HG02870 (cell line): ENCODE measurements around the gene GPD2.
A peak's percentile ranks its signal among the peaks of the same experiment; 100 is the strongest.

Source experiments
- ATAC-seq: cut with Tn5 transposase; IDR thresholded peaks from one replicate; pipeline ENCODE4 v1.9.1; 2021; ENCODE audit warnings: mild to moderate bottlenecking, moderate library complexity; ENCODE audit not compliant: unreplicated experiment

GPD2 gene

GRCh38 chr2:156435396-156435717 is 822 bp upstream of the GPD2 start:
- no peak for ATAC-seq

GRCh38 chr2:156436497-156437085 is 412 bp downstream of the GPD2 start:
- peak; percentile 60 for ATAC-seq

DNA sequence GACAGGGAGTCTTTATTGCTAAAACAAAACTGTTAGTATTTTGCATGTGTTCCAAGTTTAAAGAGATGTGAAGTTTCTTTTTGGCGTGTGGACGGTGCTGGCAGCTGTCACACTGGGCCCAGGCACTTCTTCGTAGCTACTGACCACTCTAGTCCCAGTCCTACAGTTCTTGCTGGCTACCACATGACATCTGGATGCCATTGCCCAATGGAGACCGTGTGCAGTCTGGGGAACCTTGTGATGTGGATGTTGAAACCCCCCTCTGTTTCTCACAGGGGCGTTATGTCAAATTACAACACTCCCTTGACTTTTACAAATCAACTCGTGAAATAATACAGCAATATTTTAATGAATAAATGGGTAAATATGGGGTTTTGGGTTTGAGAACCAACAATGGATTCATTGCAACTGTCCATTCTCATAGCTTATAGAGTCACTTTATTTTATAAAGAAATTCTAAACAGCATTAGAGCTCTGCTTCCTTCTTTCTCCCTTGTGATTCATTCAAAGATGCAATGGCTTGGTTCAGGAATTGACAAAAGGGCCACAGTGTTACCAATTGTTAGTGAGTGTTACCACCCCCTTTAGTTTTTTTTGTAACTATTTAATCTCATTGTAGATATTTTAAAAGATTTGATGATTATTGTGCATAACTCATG is 1.2 kb downstream of the GPD2 start:
- peak; percentile 13 for ATAC-seq

DNA sequence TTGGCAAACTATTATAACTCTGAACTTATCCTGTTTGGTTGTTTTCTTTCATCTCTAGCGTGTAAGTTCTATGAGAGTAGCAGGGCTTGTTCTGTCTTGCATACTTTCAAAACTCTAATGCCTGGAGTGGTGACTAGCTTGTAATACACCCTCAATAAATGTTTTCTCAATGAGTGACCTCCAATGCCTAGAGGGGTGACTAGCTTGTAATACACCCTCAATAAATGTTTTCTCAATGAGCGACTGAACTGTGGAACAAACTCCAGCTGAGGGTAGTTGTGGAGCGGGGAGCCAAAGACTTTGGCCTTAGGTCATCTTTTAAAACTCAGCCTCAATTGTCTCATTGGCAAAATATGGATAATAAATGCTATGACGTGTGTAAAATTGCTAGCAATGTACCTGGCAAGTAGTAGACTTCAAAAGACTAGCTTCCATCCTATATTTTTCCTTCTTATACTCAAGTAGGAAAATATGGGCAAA is 1.8 kb downstream of the GPD2 start:
- ATAC-seq = no peak

DNA sequence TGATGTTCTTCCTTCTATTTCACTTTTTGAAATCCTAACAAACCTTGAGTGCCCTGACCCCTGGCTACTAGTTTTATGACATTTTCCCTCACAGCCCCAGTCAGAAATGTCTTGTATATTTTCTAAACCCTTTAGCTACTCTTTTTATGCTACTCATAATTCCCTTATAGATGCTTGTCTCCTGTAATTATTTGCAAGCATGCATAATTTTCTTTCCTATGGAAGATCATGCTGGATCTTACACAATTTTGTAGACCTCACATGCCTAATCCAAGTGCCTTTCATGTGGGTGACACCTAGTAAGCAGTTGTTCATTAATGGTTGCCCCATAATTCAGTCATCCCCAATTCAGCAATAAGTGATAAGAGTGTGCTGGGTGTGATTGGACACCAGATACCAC is 6.9 kb downstream of the GPD2 start:
- ATAC-seq = no peak

GRCh38 chr2:156445296-156446220 is 9.4 kb downstream of the GPD2 start:
- peak; percentile 57 for ATAC-seq

DNA sequence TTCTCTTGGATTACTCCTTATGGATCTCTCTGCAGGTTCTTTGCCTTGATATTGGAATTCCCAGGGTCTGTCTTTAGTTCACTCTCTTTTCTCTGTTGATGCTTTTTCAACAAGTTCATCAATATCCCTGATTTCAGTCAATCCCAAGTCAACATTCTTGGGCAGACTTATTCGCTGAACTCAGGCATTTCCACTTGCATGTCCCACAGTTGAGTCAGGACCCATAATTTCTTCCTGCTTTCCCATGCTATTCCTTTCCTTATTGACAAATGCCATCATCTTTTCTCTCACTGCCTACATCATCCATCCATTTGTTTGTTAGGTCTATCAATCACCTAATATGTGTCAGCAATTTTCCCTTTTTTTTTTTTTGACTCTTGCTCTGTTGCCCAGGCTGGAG is 11.6 kb downstream of the GPD2 start:
- no peak for ATAC-seq

GRCh38 chr2:156448766-156449165 is 12.6 kb downstream of the GPD2 start:
- ATAC-seq = no peak

- ATAC-seq = no peak
Measured at GRCh38 chr2:156452971-156453370, 16.8 kb downstream of the GPD2 start.

DNA sequence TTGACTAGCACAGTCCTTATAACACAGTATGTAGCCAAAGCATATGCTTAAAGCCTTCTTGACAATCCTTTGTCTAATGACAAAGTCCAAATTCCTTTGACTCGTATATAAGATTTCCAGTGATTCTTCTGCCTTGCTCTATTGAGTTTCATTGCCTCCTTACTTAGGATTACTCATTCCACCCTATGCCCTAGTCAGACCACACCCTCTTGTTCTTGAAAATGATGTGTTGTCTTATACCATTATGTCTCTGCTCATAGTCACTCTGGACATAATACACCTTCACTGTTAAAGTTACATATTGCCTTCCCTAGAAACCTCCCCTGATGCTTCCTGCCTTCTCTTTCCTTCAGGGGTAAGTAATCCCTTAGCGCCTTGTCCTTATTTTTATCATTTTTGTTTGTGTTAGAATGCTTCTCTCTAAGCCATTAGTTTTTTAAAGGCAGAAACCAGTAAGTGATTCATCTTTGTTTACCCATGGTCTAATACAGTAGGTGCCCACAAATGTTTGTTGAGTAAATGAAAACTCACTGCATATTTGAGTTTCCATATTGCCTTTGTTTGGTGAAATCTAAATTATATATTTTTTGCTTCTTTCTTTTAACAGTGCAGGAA is 19.3 kb downstream of the GPD2 start:
- peak; percentile 56 for ATAC-seq

GRCh38 chr2:156456616-156457015 is 20.4 kb downstream of the GPD2 start:
- peak; percentile 57 for ATAC-seq

- no peak for ATAC-seq
Measured at GRCh38 chr2:156457523-156458517, 21.6 kb downstream of the GPD2 start.

DNA sequence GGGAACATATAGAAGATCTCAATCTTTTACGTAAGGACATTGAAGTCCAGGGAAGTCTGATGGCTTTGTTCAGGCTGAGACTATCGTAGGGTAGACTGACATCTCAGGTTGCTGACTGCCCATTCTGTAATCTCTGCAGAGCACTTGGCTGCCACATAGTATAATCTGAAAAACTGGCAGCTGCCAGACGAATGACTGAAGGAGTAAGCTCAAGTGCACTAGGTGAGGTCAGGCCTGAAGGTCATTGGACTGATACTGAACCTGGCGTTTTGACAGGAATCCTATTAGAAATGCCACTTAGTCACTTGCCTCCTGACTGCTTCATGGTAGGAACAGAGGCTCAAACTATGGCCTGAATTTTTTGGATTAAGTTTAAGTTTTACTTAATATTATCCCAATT is 23.5 kb downstream of the GPD2 start:
- ATAC-seq = no peak

DNA sequence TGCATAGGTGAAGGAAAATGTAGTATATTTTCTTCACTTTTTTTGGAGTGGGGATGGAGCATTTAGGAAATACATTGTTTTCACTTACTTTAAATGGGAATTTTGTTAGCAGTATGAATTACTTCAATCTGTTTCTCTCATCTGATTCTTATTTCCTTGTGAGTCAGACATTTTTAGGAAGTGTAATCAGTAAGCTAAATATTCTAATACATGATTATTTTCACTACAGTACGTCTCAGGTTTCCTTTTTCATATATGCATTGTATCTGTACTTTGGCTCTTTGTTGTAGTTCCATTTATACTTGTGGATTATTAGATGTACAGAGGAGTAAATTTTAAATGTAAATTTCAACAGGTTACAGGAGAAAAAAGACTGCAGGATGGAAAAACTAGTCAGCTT is 27.9 kb downstream of the GPD2 start:
- no peak for ATAC-seq

GRCh38 chr2:156465573-156465972 is 29.4 kb downstream of the GPD2 start:
- ATAC-seq = no peak

GRCh38 chr2:156466739-156467405 is 30.7 kb downstream of the GPD2 start:
- ATAC-seq = no peak

- no peak for ATAC-seq
Measured at GRCh38 chr2:156470975-156471583, 34.9 kb downstream of the GPD2 start.

DNA sequence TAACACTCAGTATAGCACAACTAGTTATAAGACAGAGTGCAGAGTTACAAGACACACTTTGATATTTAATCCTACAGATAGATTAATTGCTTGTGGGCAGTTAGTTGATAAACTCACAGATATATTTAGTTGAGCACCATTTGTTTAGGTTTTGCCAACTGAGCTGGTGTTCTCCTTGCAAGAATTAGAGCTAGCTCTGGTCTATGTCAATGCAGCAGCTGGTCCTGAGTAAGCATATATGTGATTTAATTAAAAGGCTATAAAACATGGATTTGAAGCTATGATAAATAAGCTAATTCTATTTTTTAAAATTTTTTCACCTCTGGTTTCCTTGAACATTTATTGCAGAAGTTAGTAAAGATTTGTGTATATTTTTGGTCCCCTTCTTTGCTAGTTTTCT is 35.6 kb downstream of the GPD2 start:
- no peak for ATAC-seq

DNA sequence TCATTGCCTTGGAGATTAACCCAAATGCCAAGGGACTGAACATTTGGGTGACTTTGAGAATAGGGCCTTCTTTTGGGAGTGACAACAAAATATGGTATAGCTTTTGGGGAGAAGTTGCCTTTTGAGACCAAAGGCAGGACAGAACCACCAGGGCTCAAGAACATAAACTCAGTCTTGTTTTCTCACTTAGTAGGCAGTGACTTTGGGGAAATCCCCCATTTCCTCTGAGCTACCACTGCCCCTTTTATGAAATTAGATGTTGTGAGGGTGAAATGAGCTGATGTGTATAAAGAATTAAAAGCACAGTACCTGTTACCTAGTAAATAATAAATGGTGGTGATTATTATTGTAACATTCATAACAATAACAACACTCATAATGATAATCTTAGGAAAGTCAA is 36.5 kb downstream of the GPD2 start:
- peak; percentile 27 for ATAC-seq
